ENCODE results near the gene MED4.
A peak's percentile ranks its signal among the peaks of the same experiment; 100 is the strongest.

MED4 gene

DNA sequence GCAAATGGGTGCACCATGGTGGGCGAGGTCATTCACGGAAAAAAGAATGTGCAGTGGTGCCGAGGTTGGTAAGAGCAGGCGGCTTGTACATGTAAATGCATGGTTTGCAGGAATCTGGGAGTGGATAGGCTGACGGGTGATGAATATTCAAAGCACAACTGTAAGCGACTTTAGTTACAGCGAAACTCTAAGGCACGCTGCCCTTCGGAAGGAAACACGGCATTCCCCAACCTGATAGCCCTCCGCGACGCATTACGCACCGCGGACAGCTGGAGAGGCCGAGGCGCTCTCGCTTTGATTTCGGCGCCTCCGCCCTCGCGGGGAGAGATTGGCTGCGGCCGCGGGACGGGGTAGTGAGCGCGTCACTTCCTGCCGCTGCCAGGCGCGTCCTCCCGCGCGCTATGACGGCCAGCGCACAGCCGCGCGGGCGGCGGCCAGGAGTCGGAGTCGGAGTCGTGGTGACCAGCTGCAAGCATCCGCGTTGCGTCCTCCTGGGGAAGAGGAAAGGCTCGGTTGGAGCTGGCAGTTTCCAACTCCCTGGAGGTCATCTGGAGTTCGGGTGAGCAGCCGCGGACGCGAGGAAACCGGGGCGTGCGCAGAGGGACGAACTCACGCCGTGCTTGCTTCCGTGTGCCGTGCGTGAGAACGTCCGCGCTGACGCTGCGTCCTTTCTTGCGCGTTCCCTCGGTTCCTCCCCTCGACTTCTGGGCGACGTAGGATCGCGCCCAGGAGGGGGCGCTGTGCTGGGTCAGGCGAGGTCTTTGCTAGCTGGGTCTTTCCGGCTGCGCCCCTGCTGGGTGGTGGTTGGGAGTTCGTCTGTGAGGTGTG, 57.3 kb downstream of the MED4 start, which contains the start of gene NUDT15:
NUDT15 (plus strand) TSS at position 381 of the 828 bp plus-strand sequence; CDS start at position 402, 21 bp downstream.
- DNase-seq (ENCODE audit: low spot score), result peak; percentile 96

DNA sequence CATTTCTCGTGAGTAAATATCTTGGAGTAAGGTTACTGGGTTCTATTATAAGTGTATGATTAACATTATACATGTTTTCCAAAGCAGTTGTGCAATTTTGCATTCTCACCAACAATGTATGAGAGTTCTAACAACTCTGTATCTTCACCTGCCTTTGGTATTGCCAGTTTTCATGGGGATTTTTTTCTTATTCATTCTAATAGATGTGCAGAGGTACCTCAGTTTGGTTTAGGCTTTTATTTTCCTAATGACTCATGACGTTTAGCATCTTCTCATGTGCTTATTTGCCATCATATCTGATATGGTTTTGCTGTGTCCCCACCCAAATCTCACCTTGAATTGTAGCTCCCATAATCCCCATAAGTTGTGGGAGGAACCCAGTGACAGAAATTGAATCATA, 65.0 kb downstream of the MED4 start:
- no peak for DNase-seq (ENCODE audit: low spot score)

DNA sequence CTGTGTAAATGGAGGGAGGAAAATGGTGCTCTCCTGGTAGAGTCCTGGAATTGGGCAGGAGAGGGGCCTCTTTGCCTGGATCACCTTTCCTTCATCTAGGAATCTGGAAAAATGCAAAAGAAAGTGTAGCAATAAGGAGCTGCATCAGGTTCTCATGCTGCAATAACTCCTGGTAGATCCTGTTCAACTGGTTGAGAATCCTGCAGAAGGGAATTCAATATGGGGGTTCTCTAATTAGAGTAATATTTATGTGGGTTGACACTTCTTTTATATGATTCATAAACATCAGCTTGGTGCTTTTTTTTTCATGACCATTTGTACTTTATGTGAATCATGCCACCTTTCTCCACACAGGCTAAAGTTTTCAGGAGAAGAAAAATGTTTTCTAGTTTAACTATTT, 66.8 kb downstream of the MED4 start:
- no peak for DNase-seq (ENCODE audit: low spot score)

Data from putamen (tissue), 1 donor.